ENCODE measurements around the gene ZKSCAN4.
A peak's percentile ranks its signal among the peaks of the same experiment; 100 is the strongest.

Gene ZKSCAN4

GRCh38 chr6:28248916-28249315 lies 3.2 kb downstream of the ZKSCAN4 start:
- no peak for DNase-seq (ENCODE audit: low read depth)

GRCh38 chr6:28245206-28245941 lies 6.7 kb downstream of the ZKSCAN4 start:
- no peak for DNase-seq (ENCODE audit: low read depth)

- DNase-seq (ENCODE audit: low read depth): no peak
These were observed 8.1 kb downstream of the ZKSCAN4 start for GRCh38 chr6:28243946-28244345.

GRCh38 chr6:28240471-28240870 lies 11.6 kb downstream of the ZKSCAN4 start:
- DNase-seq (ENCODE audit: low read depth): no peak

- DNase-seq (ENCODE audit: low read depth): no peak
These were observed 12.4 kb downstream of the ZKSCAN4 start for GRCh38 chr6:28239636-28240035.

GRCh38 chr6:28235912-28236452 lies 16.1 kb downstream of the ZKSCAN4 start:
- DNase-seq (ENCODE audit: low read depth): no peak

- DNase-seq (ENCODE audit: low read depth): no peak
These were observed 19.3 kb downstream of the ZKSCAN4 start for GRCh38 chr6:28232785-28233184.

- no peak for DNase-seq (ENCODE audit: low read depth)
These were observed 25.6 kb downstream of the ZKSCAN4 start for GRCh38 chr6:28226460-28226859.

GRCh38 chr6:28225056-28225834 lies 26.8 kb downstream of the ZKSCAN4 start, which contains the start of gene ZSCAN9:
Gene ZSCAN9, plus strand, starts transcription at chr6:28225275. Its CDS starts 1,810 bp downstream, at chr6:28227085.
- peak; percentile 45 for DNase-seq (ENCODE audit: low read depth)

- DNase-seq (ENCODE audit: low read depth): no peak
These were observed 27.7 kb downstream of the ZKSCAN4 start for GRCh38 chr6:28224131-28225055.

- no peak for DNase-seq (ENCODE audit: low read depth)
These were observed 31.6 kb downstream of the ZKSCAN4 start for GRCh38 chr6:28220257-28221133.

- peak; percentile 34 for DNase-seq (ENCODE audit: low read depth)
These were observed 33.5 kb downstream of the ZKSCAN4 start for GRCh38 chr6:28218312-28219248.

GRCh38 chr6:28217890-28218289 lies 34.2 kb downstream of the ZKSCAN4 start:
- no peak for DNase-seq (ENCODE audit: low read depth)

GRCh38 chr6:28215425-28215824 lies 36.6 kb downstream of the ZKSCAN4 start:
- no peak for DNase-seq (ENCODE audit: low read depth)

GRCh38 chr6:28213213-28213523 lies 38.9 kb downstream of the ZKSCAN4 start:
- no peak for DNase-seq (ENCODE audit: low read depth)

- peak; percentile 71 for DNase-seq (ENCODE audit: low read depth)
These were observed 39.4 kb downstream of the ZKSCAN4 start for GRCh38 chr6:28212510-28213212.

GRCh38 chr6:28211840-28212509 lies 40.1 kb downstream of the ZKSCAN4 start:
- DNase-seq (ENCODE audit: low read depth): no peak

GRCh38 chr6:28209753-28210535 lies 42.1 kb downstream of the ZKSCAN4 start:
- no peak for DNase-seq (ENCODE audit: low read depth)

Data from activated T-cell treated with anti-CD3 and anti-CD28 coated beads for 48 hours (primary cell).